Transverse colon (tissue), 4 donors: Measurements from ENCODE around the gene AGAP9.
"Not testable (repeated sequence)": the region's sequence is repeated elsewhere in the genome, so short reads cannot be mapped to it uniquely, and the experiment has no call there.

Experiments
- EP300 ChIP-seq: sonication (generic); formaldehyde crosslinking; IDR thresholded peaks from one replicate; pipeline ENCODE4 v1.6.1; 2017; ENCODE audit warnings: antibody characterized with exemption, low read depth
- POLR2A ChIP-seq: fragments of 450-650 bp; IDR thresholded peaks from one replicate; pipeline ENCODE4 v1.6.1; 2016; ENCODE audit warnings: antibody characterized with exemption, mild to moderate bottlenecking, moderate library complexity
- POLR2AphosphoS5 ChIP-seq, 3 donors: sonication (generic); formaldehyde crosslinking; IDR thresholded peaks; one replicate each; pipeline ENCODE4 v1.6.1; 2016; ENCODE audit warnings: antibody characterized with exemption in 3 of 3
- TF ChIP-seq, protein P1 (sequence below), 5 experiments: fragments of 200-600 bp in 3 of 5; fragments of 450-650 bp in 2 of 5; sonication (generic) in 3 of 5; IDR thresholded peaks; 1 replicate in 2 of 5; 2 replicates in 3 of 5; pipeline ENCODE4 v1.5.1; 2016 to 2017; ENCODE audit warnings: antibody characterized with exemption in 5 of 5, inconsistent platforms in 3 of 5, mild to moderate bottlenecking in 2 of 5, moderate library complexity in 1 of 5

- not testable (repeated sequence) for TF ChIP-seq POLR2A; POLR2AphosphoS5 (IDR thresholded peaks at IDR 0.05); EP300
- TF ChIP-seq, protein P1, sequence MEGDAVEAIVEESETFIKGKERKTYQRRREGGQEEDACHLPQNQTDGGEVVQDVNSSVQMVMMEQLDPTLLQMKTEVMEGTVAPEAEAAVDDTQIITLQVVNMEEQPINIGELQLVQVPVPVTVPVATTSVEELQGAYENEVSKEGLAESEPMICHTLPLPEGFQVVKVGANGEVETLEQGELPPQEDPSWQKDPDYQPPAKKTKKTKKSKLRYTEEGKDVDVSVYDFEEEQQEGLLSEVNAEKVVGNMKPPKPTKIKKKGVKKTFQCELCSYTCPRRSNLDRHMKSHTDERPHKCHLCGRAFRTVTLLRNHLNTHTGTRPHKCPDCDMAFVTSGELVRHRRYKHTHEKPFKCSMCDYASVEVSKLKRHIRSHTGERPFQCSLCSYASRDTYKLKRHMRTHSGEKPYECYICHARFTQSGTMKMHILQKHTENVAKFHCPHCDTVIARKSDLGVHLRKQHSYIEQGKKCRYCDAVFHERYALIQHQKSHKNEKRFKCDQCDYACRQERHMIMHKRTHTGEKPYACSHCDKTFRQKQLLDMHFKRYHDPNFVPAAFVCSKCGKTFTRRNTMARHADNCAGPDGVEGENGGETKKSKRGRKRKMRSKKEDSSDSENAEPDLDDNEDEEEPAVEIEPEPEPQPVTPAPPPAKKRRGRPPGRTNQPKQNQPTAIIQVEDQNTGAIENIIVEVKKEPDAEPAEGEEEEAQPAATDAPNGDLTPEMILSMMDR (IDR thresholded peaks at IDR 0.05) = not testable (repeated sequence)
Measured at GRCh38 chr10:47455350-47456078, 67.9 kb downstream of the AGAP9 start.
